Lung (tissue), 12 donors: ENCODE measurements around the gene EVX1. TPM values are rescaled to one million over a fixed set of nuclear protein-coding genes. Genes with fewer than 3 reads are reported as not detected.
A peak's percentile ranks its signal among the peaks of the same experiment; 100 is the strongest.

ENCODE experiments used
- ATAC-seq: fragments of 200-7000 bp; cut with Tn5 transposase; one replicate; pipeline ENCODE4 v1.9.1; 2020; ENCODE audit warnings: moderate number of reproducible peaks; ENCODE audit not compliant: insufficient read depth, low FRiP score
- DNase-seq, 3 donors: peaks; one replicate each; pipeline ENCODE4 v3.0.0-alpha.2; 2013 to 2017
- H3K27ac ChIP-seq, 2 donors: one replicate each; pipeline ENCODE4 v1.5.1; 2013; ENCODE audit warnings: mild to moderate bottlenecking in 2 of 2, moderate library complexity in 2 of 2, control low read depth in 1 of 2, inconsistent platforms in 1 of 2, low read depth in 1 of 2, low read length in 1 of 2
- H3K27me3 ChIP-seq, 3 donors: one replicate each; pipeline ENCODE4 v1.5.1; 2013; ENCODE audit warnings: low read length in 2 of 3; ENCODE audit not compliant: control insufficient read depth in 3 of 3, insufficient read depth in 3 of 3
- H3K36me3 ChIP-seq, 4 donors: one replicate each; pipeline ENCODE4 v1.5.1; 2013; ENCODE audit warnings: low read length in 4 of 4, mild to moderate bottlenecking in 1 of 4, moderate library complexity in 1 of 4; ENCODE audit not compliant: control insufficient read depth in 4 of 4, insufficient read depth in 4 of 4
- H3K4me1 ChIP-seq, 5 donors: one replicate each; pipeline ENCODE4 v1.5.1; 2013; ENCODE audit warnings: low read length in 5 of 5, mild to moderate bottlenecking in 2 of 5, moderate library complexity in 1 of 5; ENCODE audit not compliant: control insufficient read depth in 5 of 5, insufficient read depth in 5 of 5
- H3K4me3 ChIP-seq: one replicate; pipeline ENCODE4 v1.5.1; 2013; ENCODE audit warnings: mild to moderate bottlenecking, control low read depth, moderate library complexity
- H3K9ac ChIP-seq, 2 donors: one replicate each; pipeline ENCODE4 v1.5.1; 2013; ENCODE audit warnings: low read length in 2 of 2, control low read depth in 1 of 2; ENCODE audit not compliant: insufficient read depth in 1 of 2
- H3K9me3 ChIP-seq, 4 donors: one replicate each; pipeline ENCODE4 v1.5.1; 2013; ENCODE audit warnings: low read length in 3 of 4, mild to moderate bottlenecking in 1 of 4, moderate library complexity in 1 of 4; ENCODE audit not compliant: control insufficient read depth in 4 of 4, insufficient read depth in 3 of 4
- WGBS, 2 donors: extraction: QIAGEN DNeasy Blood & Tissue Kit; methylation state at CpG; one replicate each; pipeline ENCODE4 v1.1.7; 2013; 5-methylcytosine and 5-hydroxymethylcytosine counted together
- polyA plus RNA-seq, 2 donors: library from polyadenylated mRNA; stranded (reverse); fragments of 200-250 nt; gene quantifications; one replicate each; pipeline ENCODE4 v1.2.1, GENCODE V29; 2013
- total RNA-seq, 2 donors: library from RNA; depleted of rRNA in 1 of 2; stranded (reverse); fragments of >200 nt in 1 of 2; gene quantifications; one replicate each; pipeline ENCODE4 v1.2.1, GENCODE V29; 2014 to 2021
- TF ChIP-seq, protein P1 (sequence below): IDR thresholded peaks from 2 replicates; pipeline ENCODE4 v1.5.1; 2012; ENCODE audit warnings: mild to moderate bottlenecking; ENCODE audit errors: control extremely low read depth, extremely low read depth
- donor health status: control.
- donor health status: control.
- donor health status: Bipolar disorder and iron deficiency.
- donor health status: healthy.
- donor health status: DM: yes; HTN: yes; CAD: no.

Gene EVX1
- total and polyA plus RNA-seq, 4 donors: not detected

- peaks cover 0 to 37% (median 0%) of the 10 kb centered on the region in 5 donors for H3K4me1 ChIP-seq
- 8 to 13% methylated on average over 18 of the region's 18 CpGs for WGBS, 2 donors
- no peak overlapping the region for H3K4me3 ChIP-seq
- no peaks in the 10 kb centered on the region for H3K36me3 ChIP-seq
- H3K9ac ChIP-seq: no peak overlapping the region
- TF ChIP-seq, protein P1, sequence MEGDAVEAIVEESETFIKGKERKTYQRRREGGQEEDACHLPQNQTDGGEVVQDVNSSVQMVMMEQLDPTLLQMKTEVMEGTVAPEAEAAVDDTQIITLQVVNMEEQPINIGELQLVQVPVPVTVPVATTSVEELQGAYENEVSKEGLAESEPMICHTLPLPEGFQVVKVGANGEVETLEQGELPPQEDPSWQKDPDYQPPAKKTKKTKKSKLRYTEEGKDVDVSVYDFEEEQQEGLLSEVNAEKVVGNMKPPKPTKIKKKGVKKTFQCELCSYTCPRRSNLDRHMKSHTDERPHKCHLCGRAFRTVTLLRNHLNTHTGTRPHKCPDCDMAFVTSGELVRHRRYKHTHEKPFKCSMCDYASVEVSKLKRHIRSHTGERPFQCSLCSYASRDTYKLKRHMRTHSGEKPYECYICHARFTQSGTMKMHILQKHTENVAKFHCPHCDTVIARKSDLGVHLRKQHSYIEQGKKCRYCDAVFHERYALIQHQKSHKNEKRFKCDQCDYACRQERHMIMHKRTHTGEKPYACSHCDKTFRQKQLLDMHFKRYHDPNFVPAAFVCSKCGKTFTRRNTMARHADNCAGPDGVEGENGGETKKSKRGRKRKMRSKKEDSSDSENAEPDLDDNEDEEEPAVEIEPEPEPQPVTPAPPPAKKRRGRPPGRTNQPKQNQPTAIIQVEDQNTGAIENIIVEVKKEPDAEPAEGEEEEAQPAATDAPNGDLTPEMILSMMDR: no peak
- peaks cover 0 to 16% (median 0%) of the 10 kb centered on the region in 4 donors for H3K9me3 ChIP-seq
- peaks cover 8 to 90% (median 90%) of the 10 kb centered on the region in 3 donors for H3K27me3 ChIP-seq
- ATAC-seq (no peak), DNase-seq (no peak)
- H3K27ac ChIP-seq: no peak overlapping the region
Observed at GRCh38 chr7:27244488-27245123, 2.0 kb downstream of the EVX1 start.

DNA sequence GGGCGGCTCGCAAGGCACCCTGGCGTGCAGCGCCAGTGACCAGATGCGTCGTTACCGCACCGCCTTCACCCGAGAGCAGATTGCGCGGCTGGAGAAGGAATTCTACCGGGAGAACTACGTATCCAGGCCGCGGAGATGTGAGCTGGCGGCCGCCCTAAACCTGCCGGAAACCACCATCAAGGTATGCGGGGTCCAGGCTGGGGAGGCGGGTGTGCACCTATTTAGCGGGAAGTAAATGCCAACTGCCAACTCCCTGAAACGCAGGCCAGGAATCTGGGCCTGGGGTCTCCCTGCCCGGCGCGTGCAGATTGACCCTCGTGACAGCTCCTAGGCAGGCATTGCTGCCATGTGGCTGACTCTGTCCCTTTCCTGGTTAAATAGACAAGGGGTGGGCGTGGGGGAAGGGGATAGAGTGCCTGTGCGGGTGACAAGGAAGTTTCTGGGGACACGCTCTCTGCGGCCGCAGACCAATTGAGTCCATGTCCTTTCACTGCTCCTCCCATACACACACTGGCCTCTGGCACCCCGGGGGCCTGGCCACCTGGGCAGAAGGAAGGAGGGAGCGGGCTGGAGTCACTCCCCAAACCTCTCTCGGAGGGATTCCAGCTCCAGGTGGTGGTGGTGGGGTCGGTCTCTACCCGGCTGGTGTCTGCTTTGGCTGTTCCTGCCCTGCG, 2.7 kb downstream of the EVX1 start:
- H3K9me3 ChIP-seq: peaks cover 0 to 15% (median 0%) of the 10 kb centered on the region in 4 donors
- TF ChIP-seq, protein P1: no peak
- peaks cover 0 to 32% (median 0%) of the 10 kb centered on the region in 5 donors for H3K4me1 ChIP-seq
- no peaks in the 10 kb centered on the region for H3K36me3 ChIP-seq
- H3K9ac ChIP-seq: no peak overlapping the region
- WGBS, 2 donors: 6 to 10% methylated on average over 37 of the region's 37 CpGs
- H3K27ac ChIP-seq: no peak overlapping the region
- peaks cover 7 to 91% (median 90%) of the 10 kb centered on the region in 3 donors for H3K27me3 ChIP-seq
- no peak for ATAC-seq
- no peak overlapping the region for H3K4me3 ChIP-seq
- peak in 1 of 3 donors; percentile 16 for DNase-seq

DNA sequence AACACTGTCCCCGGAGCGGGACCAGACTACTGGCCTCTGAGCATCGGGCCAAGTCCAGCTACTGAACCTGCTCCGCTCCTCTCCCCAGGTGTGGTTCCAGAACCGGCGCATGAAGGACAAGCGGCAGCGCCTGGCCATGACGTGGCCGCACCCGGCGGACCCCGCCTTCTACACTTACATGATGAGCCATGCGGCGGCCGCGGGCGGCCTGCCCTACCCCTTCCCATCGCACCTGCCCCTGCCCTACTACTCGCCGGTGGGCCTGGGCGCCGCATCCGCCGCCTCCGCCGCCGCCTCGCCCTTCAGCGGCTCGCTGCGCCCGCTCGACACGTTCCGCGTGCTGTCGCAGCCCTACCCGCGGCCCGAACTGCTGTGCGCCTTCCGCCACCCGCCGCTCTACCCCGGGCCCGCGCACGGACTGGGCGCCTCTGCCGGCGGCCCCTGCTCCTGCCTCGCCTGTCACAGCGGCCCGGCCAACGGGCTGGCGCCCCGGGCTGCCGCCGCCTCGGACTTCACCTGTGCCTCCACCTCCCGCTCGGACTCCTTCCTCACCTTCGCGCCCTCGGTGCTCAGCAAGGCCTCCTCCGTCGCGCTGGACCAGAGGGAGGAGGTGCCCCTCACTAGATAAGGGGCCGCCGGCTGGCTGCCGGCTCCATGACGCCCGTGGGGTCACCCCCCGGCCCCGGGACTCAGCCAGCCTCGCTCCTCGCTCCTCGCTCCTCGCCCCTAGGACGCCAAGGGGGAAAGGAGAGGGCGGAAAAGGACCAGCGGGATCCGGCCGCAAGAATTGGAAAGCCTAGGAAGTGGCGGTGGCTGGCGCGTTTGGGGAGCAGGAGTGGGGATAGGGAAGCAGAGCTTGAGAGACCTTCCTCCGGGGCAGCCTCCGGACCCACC, 3.4 kb downstream of the EVX1 start:
- H3K27ac ChIP-seq: no peak overlapping the region
- no peaks in the 10 kb centered on the region for H3K36me3 ChIP-seq
- H3K9me3 ChIP-seq: peaks cover 0 to 16% (median 0%) of the 10 kb centered on the region in 4 donors
- ATAC-seq: no peak
- TF ChIP-seq, protein P1: no peak
- H3K27me3 ChIP-seq: peaks cover 7 to 91% (median 90%) of the 10 kb centered on the region in 3 donors
- 2 to 4% methylated on average over 73 to 90 of the region's 90 CpGs for WGBS, 2 donors
- DNase-seq: peak in 1 of 3 donors; percentile 33
- no peak overlapping the region for H3K9ac ChIP-seq
- peaks cover 0 to 38% (median 0%) of the 10 kb centered on the region in 5 donors for H3K4me1 ChIP-seq
- no peak overlapping the region for H3K4me3 ChIP-seq
